Colonic mucosa (tissue), 2 donors: ENCODE measurements around the gene GPR35. TPM values are rescaled to one million over a fixed set of nuclear protein-coding genes. Genes with fewer than 3 reads are reported as not detected.

Experiments
- total RNA-seq, 2 donors: library from RNA; stranded (reverse); fragmentation: NEBNext Ultra II Directional in 1 of 2; extraction: Animal tissue kit (Norgen Biotek cat#: 25700) in 1 of 2; gene quantifications; one replicate each; pipeline ENCODE4 v1.2.1, GENCODE V29; 2021
- donor health status: DM: no; HTN: no; CAD: no.
- donor health status: DM: no; HTN: no; CAD: no.

GPR35 gene
- total RNA-seq, 2 donors from 2014 or later = 64.4 to 92.2 TPM

Other genes starting within 250 kb of the GPR35 start
- gene GPC1, start 189.8 kb upstream of the GPR35 start, total RNA-seq = 10 to 100 TPM; 19.0 to 23.1 TPM
- gene ANKMY1, start 67.5 kb upstream of the GPR35 start, total RNA-seq = 10 to 100 TPM; 12.3 to 18.1 TPM
- gene DUSP28, start 65.1 kb upstream of the GPR35 start, total RNA-seq = 1 to 10 TPM; 3.9 to 5.3 TPM
- gene RNPEPL1, start 57.0 kb upstream of the GPR35 start, total RNA-seq = 100 to 1,000 TPM in 1 of 2 donors, 10 to 100 TPM in 1; 87.2 to 108 TPM
- gene CAPN10, start 38.7 kb upstream of the GPR35 start, total RNA-seq = 10 to 100 TPM; 29.1 to 47.8 TPM
- 1 to 10 TPM; 7.9 to 9.6 TPM for gene AQP12B, start 57.4 kb downstream of the GPR35 start, total RNA-seq
- 10 to 100 TPM in 1 of 2 donors, 1 to 10 TPM in 1; 9.0 to 20.5 TPM for gene AQP12A, start 66.4 kb downstream of the GPR35 start, total RNA-seq
- gene KIF1A, start 194.7 kb downstream of the GPR35 start, total RNA-seq = 1 to 10 TPM; 1.9 to 4.3 TPM
- gene AGXT, start 243.3 kb downstream of the GPR35 start, total RNA-seq = 1 to 10 TPM; 1.9 to 6.1 TPM